ENCODE results near the gene WDR6. TPM values are rescaled to one million over a fixed set of nuclear protein-coding genes. Genes with fewer than 3 reads are reported as not detected.

The WDR6 gene
- total RNA-seq, 1 experiment from 2014 or later: 213 TPM

- Mint-ChIP-seq H3K4me3 (peak overlapping the region; percentile 92), H3K36me3 (peaks cover 30% of the 10 kb centered on the region), H3K27me3 (ENCODE audit: low read depth) (no peaks in the 10 kb centered on the region), H3K27ac (no peak overlapping the region), H3K9me3 (no peaks in the 10 kb centered on the region), H3K4me1 (peaks cover 18% of the 10 kb centered on the region)
- DNase-seq (ENCODE audit: low spot score) (no peak), ATAC-seq (no peak)
- no peak for TF ChIP-seq CREB1 (CRISPR knock-in tag; IDR thresholded peaks at IDR 0.05)
- TF ChIP-seq TEAD1 (CRISPR knock-in tag; IDR thresholded peaks at IDR 0.05): no peak
- TF ChIP-seq TEAD4 (CRISPR knock-in tag; IDR thresholded peaks at IDR 0.05): no peak
- TF ChIP-seq NFATC4 (CRISPR knock-in tag; IDR thresholded peaks at IDR 0.05): 0 out of 2 replicates have a peak, but pooled peaks have one; percentile 7
- ChIA-PET POLR2A (interaction anchor here (1.9 to 3.6 kb wide), 3 partner anchors 9 to 27 kb away, joined by 6 to 40 read pairs (median 10); partner anchors contain the start of genes IMPDH2, P4HTM and WDR6), CTCF (interaction anchor here (2.3 to 8.2 kb wide), 2 partner anchors 10 to 28 kb away, joined by 21 to 101 read pairs; partner anchors contain the start of genes P4HTM and WDR6)
Measured at GRCh38 chr3:49016414-49017228, 9.4 kb downstream of the WDR6 start.

GRCh38 chr3:49017229-49017970 lies 10.2 kb downstream of the WDR6 start:
- peaks cover 25% of the 10 kb centered on the region for H3K36me3 Mint-ChIP-seq
- no peaks in the 10 kb centered on the region for H3K27me3 Mint-ChIP-seq (ENCODE audit: low read depth)

More at GRCh38 chr3:49017229-49017970, 10.2 kb downstream of the WDR6 start:
- Mint-ChIP-seq H3K27ac (no peak overlapping the region; the same call in 1 of the 2 replicates), H3K4me1 (peaks cover 18% of the 10 kb centered on the region), H3K9me3 (no peaks in the 10 kb centered on the region), H3K4me3 (peak overlapping the region; percentile 92)
- no peak for ATAC-seq
- TF ChIP-seq ZNF396 (CRISPR knock-in tag; IDR thresholded peaks at IDR 0.05; ENCODE audit: borderline replicate concordance): no peak
- peak; percentile 9; the same call in 1 of the 2 replicates for TF ChIP-seq USF1 (CRISPR knock-in tag; IDR thresholded peaks at IDR 0.05)
- no peak for TF ChIP-seq ZNF425 (CRISPR knock-in tag; conservative IDR thresholded peaks at IDR 0.05)
- no peak for TF ChIP-seq NR3C1 (CRISPR knock-in tag; conservative IDR thresholded peaks at IDR 0.05; ENCODE audit: low read depth)
- TF ChIP-seq EMX1 (CRISPR knock-in tag; IDR thresholded peaks at IDR 0.05): peak; percentile 3; the same call in 1 of the 2 replicates
- TF ChIP-seq ARID4B (CRISPR knock-in tag; IDR thresholded peaks at IDR 0.05; ENCODE audit: borderline replicate concordance): 0 out of 2 replicates have a peak, but pooled peaks have one; percentile 36
- no peak for TF ChIP-seq ZNF138 (CRISPR knock-in tag; conservative IDR thresholded peaks at IDR 0.05)
- TF ChIP-seq MXD4 (CRISPR knock-in tag; IDR thresholded peaks at IDR 0.05; ENCODE audit: borderline replicate concordance): no peak
- no peak for TF ChIP-seq CREB1 (CRISPR knock-in tag; IDR thresholded peaks at IDR 0.05)
- peak; percentile 26; the same call in 1 of the 2 replicates for TF ChIP-seq ZNF219 (CRISPR knock-in tag; IDR thresholded peaks at IDR 0.05; ENCODE audit: borderline replicate concordance)
- peak; percentile 18; the same call in 1 of the 2 replicates for TF ChIP-seq ATF1 (CRISPR knock-in tag; IDR thresholded peaks at IDR 0.05)
- TF ChIP-seq ZNF416 (CRISPR knock-in tag; IDR thresholded peaks at IDR 0.05): 0 out of 2 replicates have a peak, but pooled peaks have one; percentile 51
- TF ChIP-seq ELF4 (CRISPR knock-in tag; IDR thresholded peaks at IDR 0.05; ENCODE audit: low read depth): no peak
- TF ChIP-seq TEAD1 (CRISPR knock-in tag; IDR thresholded peaks at IDR 0.05): 0 out of 2 replicates have a peak, but pooled peaks have one; percentile 3
- ChIA-PET CTCF (interaction anchor here (2.3 to 8.2 kb wide), 2 partner anchors 11 to 29 kb away, joined by 21 to 101 read pairs; partner anchors contain the start of genes P4HTM and WDR6), POLR2A (interaction anchor here (0.5 to 3.6 kb wide), 6 partner anchors 10 to 76 kb away, joined by 3 to 40 read pairs (median 6); partner anchors contain the start of genes IMPDH2, P4HTM and WDR6)
- no peak for DNase-seq (ENCODE audit: low spot score)
